HCT116 (cell line): ENCODE measurements around the gene ADARB2. TPM values are rescaled to one million over a fixed set of nuclear protein-coding genes. Genes with fewer than 3 reads are reported as not detected.

ENCODE experiments used
- ATAC-seq: fragments of 200-7000 bp; cut with Tn5 transposase; 2 replicates; pipeline ENCODE4 v1.9.1; 2020; ENCODE audit warnings: mild to moderate bottlenecking, moderate library complexity
- BruUV-seq: library from RNA; stranded (reverse); fragments of 400-500 nt; replicated peaks from 2 replicates; lab custom pipeline; 2021; lab: Mats Ljungman, UMichigan
- CTCF ChIA-PET: fragments of 300-600 bp; sonication (Branson Sonifier 250); formaldehyde crosslinking; loops from one replicate; lab custom pipeline; 2021; ENCODE audit warnings: antibody characterized with exemption; lab: Charles Lee
- POLR2A ChIA-PET: fragments of 300-600, 350-600 bp; sonication (Branson Sonifier 250); formaldehyde crosslinking; loops from one replicate; lab custom pipeline; 2021; ENCODE audit warnings: antibody characterized with exemption; lab: Charles Lee
- RAD21 ChIA-PET, 2 experiments: fragments of 300-600 bp; sonication (Branson Sonifier 250); formaldehyde crosslinking; loops; one replicate each; lab custom pipeline; 2023; ENCODE audit warnings: low total read pairs in 2 of 2; ENCODE audit not compliant: uncharacterized antibody in 2 of 2, unreplicated experiment in 2 of 2, low non-redundant PET in 1 of 2; lab: Charles Lee
- DNase-seq: peaks from one replicate; pipeline ENCODE4 v3.0.0-alpha.2; 2010; ENCODE audit warnings: low read depth, low spot score
- H2AFZ ChIP-seq: fragments of 200-600 bp; shearing (Covaris generic), sonication (generic); 2 replicates; pipeline ENCODE4 v1.6.1; 2017; ENCODE audit warnings: low read depth, mixed run types, mixed read lengths, antibody characterized with exemption, low read length; ENCODE audit not compliant: poor library complexity, severe bottlenecking
- H3K27ac ChIP-seq: 2 replicates; pipeline ENCODE4 v1.5.1; 2012; ENCODE audit warnings: low read depth, low read length
- H3K27me3 ChIP-seq: fragments of 200-600 bp; sonication (generic); 2 replicates; pipeline ENCODE4 v1.6.1; 2016; ENCODE audit warnings: mixed run types, low read length, mixed read lengths; ENCODE audit not compliant: insufficient read depth
- H3K36me3 ChIP-seq, 2 experiments: fragments of 200-500 bp in 1 of 2; fragments of 200-600 bp in 1 of 2; sonication (Bioruptor generic) in 1 of 2; sonication (generic) in 1 of 2; 2 replicates each; pipeline versions ENCODE4 v1.5.1 to v1.6.1; 2014 to 2016; ENCODE audit warnings: low read length in 2 of 2, inconsistent platforms in 1 of 2, mixed read lengths in 1 of 2, mixed run types in 1 of 2; ENCODE audit not compliant: insufficient read depth in 2 of 2, control insufficient read depth in 1 of 2
- H3K4me1 ChIP-seq, 2 experiments: fragments of 200-600 bp in 1 of 2; sonication (generic) in 1 of 2; 2 replicates each; pipeline versions ENCODE4 v1.5.1 to v1.6.1; 2012 to 2017; ENCODE audit warnings: low read length in 2 of 2, inconsistent platforms in 1 of 2, mild to moderate bottlenecking in 1 of 2, mixed read lengths in 1 of 2, mixed run types in 1 of 2, moderate library complexity in 1 of 2; ENCODE audit not compliant: insufficient read depth in 2 of 2, control insufficient read depth in 1 of 2
- H3K4me2 ChIP-seq: fragments of 200-600 bp; sonication (generic); 2 replicates; pipeline ENCODE4 v1.6.1; 2017; ENCODE audit warnings: mixed run types, low read length, mixed read lengths
- H3K4me3 ChIP-seq, 2 experiments: fragments of 200-600 bp in 1 of 2; sonication (generic) in 1 of 2; replicated peaks in 1 of 2; 2 replicates each; pipeline ENCODE4 v1.5.1; 2011 to 2016; ENCODE audit warnings: low read length in 2 of 2, control low read depth in 1 of 2, low read depth in 1 of 2, mild to moderate bottlenecking in 1 of 2, mixed read lengths in 1 of 2, mixed run types in 1 of 2
- H3K79me2 ChIP-seq: fragments of 200-600 bp; sonication (generic); 2 replicates; pipeline ENCODE4 v1.6.1; 2017; ENCODE audit warnings: mild to moderate bottlenecking, mixed run types, low read length, moderate library complexity, mixed read lengths; ENCODE audit not compliant: insufficient read depth
- H3K9ac ChIP-seq: fragments of 200-600 bp; sonication (generic); 2 replicates; pipeline ENCODE4 v1.6.1; 2016; ENCODE audit warnings: low read length, mixed read lengths
- H3K9me2 ChIP-seq: fragments of 200-600 bp; sonication (generic), shearing (Covaris generic); 2 replicates; pipeline ENCODE4 v1.6.1; 2017; ENCODE audit warnings: mixed run types, mild to moderate bottlenecking, moderate library complexity; ENCODE audit not compliant: insufficient read depth
- H3K9me3 ChIP-seq, 2 experiments: fragments of 200-500 bp in 1 of 2; fragments of 200-600 bp in 1 of 2; sonication (Bioruptor generic) in 1 of 2; sonication (generic) in 1 of 2; 2 replicates each; pipeline ENCODE4 v1.6.1; 2014 to 2017; ENCODE audit warnings: low read length in 2 of 2, mixed read lengths in 2 of 2, inconsistent platforms in 1 of 2, low read depth in 1 of 2, mild to moderate bottlenecking in 1 of 2, mixed run types in 1 of 2, moderate library complexity in 1 of 2; ENCODE audit not compliant: control insufficient read depth in 1 of 2, insufficient read depth in 1 of 2
- H4K20me1 ChIP-seq: fragments of 200-600 bp; sonication (generic), shearing (Covaris generic); 2 replicates; pipeline ENCODE4 v1.6.1; 2017; ENCODE audit warnings: mixed run types, mild to moderate bottlenecking, moderate library complexity; ENCODE audit not compliant: insufficient read depth
- CBX3 ChIP-seq: IDR thresholded peaks from 2 replicates; pipeline ENCODE4 v1.6.1; 2012; ENCODE audit warnings: low read depth
- EZH2 ChIP-seq: fragments of 200-600 bp; sonication (generic); IDR thresholded peaks from 2 replicates; pipeline ENCODE4 v1.6.1; 2017; ENCODE audit warnings: antibody characterized with exemption, mixed run types
- FOSL1 ChIP-seq: IDR thresholded peaks from 2 replicates; pipeline ENCODE4 v1.6.1; 2012; ENCODE audit warnings: low read depth
- JUND ChIP-seq: IDR thresholded peaks from 2 replicates; pipeline ENCODE4 v1.6.1; 2012
- POLR2A ChIP-seq: IDR thresholded peaks from 2 replicates; pipeline ENCODE4 v1.7.0; 2011; ENCODE audit warnings: borderline replicate concordance; ENCODE audit not compliant: insufficient read depth, insufficient read length; ENCODE audit errors: extremely low read depth
- POLR2AphosphoS5 ChIP-seq: IDR thresholded peaks from 2 replicates; pipeline ENCODE4 v1.6.1; 2011; ENCODE audit warnings: mild to moderate bottlenecking, low read depth, low read length, moderate library complexity
- RAD21 ChIP-seq: IDR thresholded peaks from 2 replicates; pipeline ENCODE4 v1.6.1; 2012; ENCODE audit warnings: low read depth, mild to moderate bottlenecking
- SIN3A ChIP-seq: IDR thresholded peaks from 2 replicates; pipeline ENCODE4 v1.6.1; 2012; ENCODE audit warnings: low read depth
- SRF ChIP-seq: IDR thresholded peaks from 2 replicates; pipeline ENCODE4 v1.6.1; 2012; ENCODE audit warnings: low read depth
- TCF7L2 ChIP-seq: IDR thresholded peaks from 2 replicates; pipeline ENCODE4 v1.7.0; 2011; ENCODE audit warnings: borderline replicate concordance, inconsistent platforms; ENCODE audit not compliant: insufficient read depth, insufficient read length; ENCODE audit errors: extremely low read depth
- ZBTB33 ChIP-seq: IDR thresholded peaks from 2 replicates; pipeline ENCODE4 v1.6.1; 2011; ENCODE audit warnings: mild to moderate bottlenecking, low read length, moderate library complexity; ENCODE audit not compliant: insufficient replicate concordance; ENCODE audit errors: extremely low read depth
- ZNF274 ChIP-seq: fragments of 200-500 bp; sonication (Bioruptor generic); IDR thresholded peaks from 2 replicates; pipeline ENCODE4 v1.6.1; 2014; ENCODE audit warnings: mild to moderate bottlenecking, low read depth, low read length, inconsistent platforms
- intact Hi-C: fragments of 100-400 bp; cut with micrococcal nuclease; formaldehyde crosslinking; loops from 2 replicates; pipeline ENCODE4 v1.10.0; 2022
- total RNA-seq: library from RNA; stranded (reverse); gene quantifications from one replicate; pipeline ENCODE4 v1.2.1, GENCODE V29; 2021; ENCODE audit not compliant: unreplicated experiment

ADARB2 gene
- total RNA-seq, 1 experiment from 2014 or later: not detected

- Histone ChIP-seq H3K79me2 (no peaks in the 10 kb centered on the region), H3K4me3 (no peak overlapping the region), H3K27ac (no peak overlapping the region), H3K27me3 (no peaks in the 10 kb centered on the region), H4K20me1 (no peaks in the 10 kb centered on the region; the same call in 1 of the 2 replicates), H3K9me3 (no peaks in the 10 kb centered on the region), H3K9me2 (no peaks in the 10 kb centered on the region), H3K36me3 (no peaks in the 10 kb centered on the region), H3K9ac (no peak overlapping the region), H3K4me2 (no peak overlapping the region), H3K4me1 (no peaks in the 10 kb centered on the region), H2AFZ (no peak overlapping the region)
- DNase-seq: no peak
- no TSS peak for BruUV-seq
- TF ChIP-seq TCF7L2: no peak
- no peak for TF ChIP-seq CBX3
- TF ChIP-seq POLR2AphosphoS5: no peak
- TF ChIP-seq RAD21: no peak
- no peak for TF ChIP-seq SIN3A
- TF ChIP-seq ZNF274: no peak
- TF ChIP-seq EZH2: no peak
- no peak for TF ChIP-seq FOSL1
- no peak for TF ChIP-seq JUND
- intact Hi-C loops: no loop called here
- CTCF ChIA-PET: no interaction called here
- POLR2A ChIA-PET: no interaction called here
- ATAC-seq: no peak
- RAD21 ChIA-PET: no interaction called here
Observed at GRCh38 chr10:1508096-1508495, 229.2 kb downstream of the ADARB2 start.

- intact Hi-C loops: no loop called here
- CTCF ChIA-PET: no interaction called here
- no peak overlapping the region for H3K4me2 ChIP-seq
- no peak for TF ChIP-seq POLR2AphosphoS5
- no peak for TF ChIP-seq ZBTB33
- no peak for TF ChIP-seq FOSL1
- TF ChIP-seq JUND: no peak
- TF ChIP-seq SRF: no peak
- TF ChIP-seq CBX3: no peak
- TF ChIP-seq POLR2A: no peak
- DNase-seq (no peak), ATAC-seq (no peak)
- RAD21 ChIA-PET: no interaction called here
- no peaks in the 10 kb centered on the region; the same call in 1 of the 2 replicates for H4K20me1 ChIP-seq
- no peak overlapping the region for H2AFZ ChIP-seq
- H3K27me3 ChIP-seq: no peaks in the 10 kb centered on the region
- H3K79me2 ChIP-seq: no peaks in the 10 kb centered on the region
- H3K9me3 ChIP-seq: no peaks in the 10 kb centered on the region
- POLR2A ChIA-PET: no interaction called here
- no TSS peak for BruUV-seq
- no peaks in the 10 kb centered on the region for H3K9me2 ChIP-seq
- H3K4me1 ChIP-seq: no peaks in the 10 kb centered on the region
- H3K27ac ChIP-seq: no peak overlapping the region
- no peaks in the 10 kb centered on the region for H3K36me3 ChIP-seq
- H3K9ac ChIP-seq: no peak overlapping the region
- H3K4me3 ChIP-seq: no peak overlapping the region
Observed at GRCh38 chr10:1507436-1507835, 229.9 kb downstream of the ADARB2 start.
